GM18870 (cell line): ENCODE data around the gene ILKAP.

Experiments used
- ATAC-seq: cut with Tn5 transposase; IDR thresholded peaks from one replicate; pipeline ENCODE4 v1.9.1; 2021; ENCODE audit warnings: moderate library complexity; ENCODE audit not compliant: unreplicated experiment

Gene ILKAP

DNA sequence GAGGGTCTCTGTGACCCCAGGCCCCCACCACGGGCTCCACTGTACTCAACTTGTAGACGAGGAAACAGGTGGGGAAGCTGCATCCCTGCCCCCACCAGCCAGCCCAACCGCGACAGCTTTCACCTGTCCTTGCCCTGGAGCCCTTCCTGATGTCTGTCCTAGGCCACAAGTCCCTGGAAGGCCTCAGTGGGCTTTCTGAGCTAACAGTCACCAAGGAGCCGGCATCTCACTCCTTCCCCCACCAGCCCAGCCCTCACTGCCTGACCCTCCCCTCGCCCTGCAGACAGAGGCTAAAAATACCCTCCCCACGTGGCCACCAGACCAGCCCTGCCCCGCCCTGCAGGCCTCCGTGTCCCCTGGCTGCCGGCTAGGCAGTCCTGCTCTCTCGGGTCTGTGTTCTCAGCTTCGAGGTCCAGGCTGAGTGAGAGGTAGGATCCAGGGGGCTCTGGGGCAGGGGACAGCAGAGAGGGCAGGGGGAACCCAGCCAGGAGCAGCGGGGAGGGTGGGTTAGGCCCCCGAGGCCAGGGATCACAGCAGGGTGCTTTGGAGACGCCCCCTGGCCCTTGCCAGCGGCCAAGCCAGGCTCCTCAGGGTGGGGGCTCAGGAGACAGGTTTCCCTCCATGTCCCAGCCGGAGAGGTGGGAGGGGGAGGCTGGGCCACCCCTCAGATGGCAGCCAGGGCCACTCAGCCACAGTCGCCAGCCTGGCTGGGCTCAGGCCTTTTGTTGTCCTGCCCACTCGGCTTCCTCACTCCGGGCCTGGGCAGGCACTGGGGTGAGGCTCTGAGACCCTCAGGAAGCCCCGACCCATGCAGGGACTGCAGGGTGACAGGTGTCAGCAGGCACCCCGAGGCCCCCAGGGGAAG, 64.9 kb downstream of the ILKAP start, which contains the start of gene KLHL30:
TSS of gene KLHL30 (plus strand) at position 338 of the 865 bp plus-strand sequence. CDS start 2,087 bp downstream, outside the sequence.
- ATAC-seq = no peak

DNA sequence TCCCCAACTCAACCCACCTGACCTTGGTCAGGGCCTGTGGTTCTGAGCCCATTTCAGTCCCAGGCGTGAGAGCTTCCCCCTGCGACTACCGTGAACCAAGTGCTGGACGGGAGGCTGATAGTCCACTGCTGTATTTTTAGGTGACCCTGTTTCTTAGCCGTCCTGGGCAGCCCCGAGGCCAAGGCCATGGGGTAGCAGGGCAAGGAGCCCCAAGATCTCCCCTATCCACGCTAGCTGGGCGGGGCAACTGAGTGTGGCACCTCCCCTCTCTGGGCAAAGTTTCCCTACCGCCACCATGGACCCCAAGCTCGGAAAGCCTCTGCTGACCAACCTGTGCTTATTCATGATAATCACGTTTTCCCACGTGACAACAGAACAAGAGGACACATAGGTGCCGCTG, 65.6 kb downstream of the ILKAP start:
- no peak for ATAC-seq

DNA sequence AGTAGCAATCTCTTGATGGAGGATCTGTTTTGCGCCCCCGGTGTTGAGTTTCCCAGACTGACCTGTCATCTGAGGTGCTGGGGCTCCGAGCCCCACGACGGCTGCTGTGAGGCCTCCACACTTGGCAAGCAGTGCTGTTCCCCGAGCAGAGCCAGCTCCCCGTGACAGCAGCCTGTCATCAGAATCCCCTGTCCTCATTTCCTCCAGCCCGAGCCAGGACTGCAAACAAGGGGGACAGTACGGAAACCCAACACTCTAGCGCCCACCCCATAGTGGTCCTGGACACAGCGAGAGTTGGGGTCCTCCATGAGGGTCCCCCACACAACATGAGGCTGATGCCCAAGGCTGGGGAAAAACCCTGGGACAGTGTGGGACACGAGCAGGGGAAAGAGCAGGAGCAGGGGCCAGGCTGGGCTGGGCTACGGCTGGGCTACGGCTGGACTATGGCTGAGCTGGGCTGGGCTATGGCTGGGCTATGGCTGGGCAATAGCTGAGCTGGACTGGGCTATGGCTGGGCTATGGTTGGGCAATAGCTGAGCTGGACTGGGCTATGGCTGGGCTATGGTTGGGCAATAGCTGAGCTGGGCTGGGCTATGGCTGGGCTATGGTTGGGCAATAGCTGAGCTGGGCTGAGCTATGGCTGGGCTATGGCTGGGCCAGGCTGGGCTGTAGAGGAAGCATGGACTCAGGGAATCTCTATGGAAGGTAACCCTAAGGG, 66.5 kb downstream of the ILKAP start:
- ATAC-seq = no peak

DNA sequence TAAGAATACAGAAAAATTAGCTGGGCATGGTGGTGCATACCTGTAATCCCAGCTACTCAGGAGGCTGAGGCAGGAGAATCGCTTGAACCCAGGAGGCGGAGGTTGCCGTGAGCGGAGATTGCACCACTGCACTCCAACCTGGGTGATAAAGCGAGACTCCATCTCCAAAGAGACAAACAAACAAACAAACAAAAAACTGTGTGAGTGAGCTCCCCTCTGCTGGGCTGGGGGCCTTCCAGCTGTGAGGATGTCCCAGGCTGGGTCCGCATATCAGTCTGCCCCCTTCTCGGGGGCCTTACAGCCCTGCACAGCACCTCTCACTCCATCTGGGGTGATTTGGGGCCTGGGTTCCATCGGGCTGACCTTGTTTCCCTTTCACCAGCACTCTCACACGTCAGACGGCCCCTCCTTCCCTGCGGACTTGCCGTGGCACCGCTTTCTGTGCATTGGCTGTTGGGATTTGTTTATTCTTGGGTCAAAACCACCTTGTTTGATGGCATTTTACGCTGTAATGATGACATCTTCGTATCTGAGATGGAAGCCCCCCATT, 67.8 kb downstream of the ILKAP start:
- ATAC-seq = no peak

DNA sequence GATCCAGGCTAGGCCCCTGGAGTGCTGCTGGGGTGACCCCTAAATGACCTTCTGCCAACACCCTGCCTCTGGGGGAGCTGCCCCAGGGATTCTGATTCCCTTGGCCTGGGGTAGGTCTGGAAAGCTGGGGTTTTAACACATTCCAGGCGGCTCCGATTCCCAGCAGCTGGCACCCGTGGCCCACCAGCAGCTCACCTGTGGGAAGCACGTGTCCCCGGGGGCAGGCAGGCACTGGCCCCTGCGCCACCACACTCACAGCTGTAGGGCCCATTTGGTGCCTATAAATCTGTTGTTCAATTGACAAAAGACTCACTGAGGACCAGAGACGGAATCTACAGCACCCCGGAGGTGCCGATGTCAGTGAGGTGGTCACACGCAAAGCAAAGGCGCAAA, 69.1 kb downstream of the ILKAP start:
- ATAC-seq = no peak

DNA sequence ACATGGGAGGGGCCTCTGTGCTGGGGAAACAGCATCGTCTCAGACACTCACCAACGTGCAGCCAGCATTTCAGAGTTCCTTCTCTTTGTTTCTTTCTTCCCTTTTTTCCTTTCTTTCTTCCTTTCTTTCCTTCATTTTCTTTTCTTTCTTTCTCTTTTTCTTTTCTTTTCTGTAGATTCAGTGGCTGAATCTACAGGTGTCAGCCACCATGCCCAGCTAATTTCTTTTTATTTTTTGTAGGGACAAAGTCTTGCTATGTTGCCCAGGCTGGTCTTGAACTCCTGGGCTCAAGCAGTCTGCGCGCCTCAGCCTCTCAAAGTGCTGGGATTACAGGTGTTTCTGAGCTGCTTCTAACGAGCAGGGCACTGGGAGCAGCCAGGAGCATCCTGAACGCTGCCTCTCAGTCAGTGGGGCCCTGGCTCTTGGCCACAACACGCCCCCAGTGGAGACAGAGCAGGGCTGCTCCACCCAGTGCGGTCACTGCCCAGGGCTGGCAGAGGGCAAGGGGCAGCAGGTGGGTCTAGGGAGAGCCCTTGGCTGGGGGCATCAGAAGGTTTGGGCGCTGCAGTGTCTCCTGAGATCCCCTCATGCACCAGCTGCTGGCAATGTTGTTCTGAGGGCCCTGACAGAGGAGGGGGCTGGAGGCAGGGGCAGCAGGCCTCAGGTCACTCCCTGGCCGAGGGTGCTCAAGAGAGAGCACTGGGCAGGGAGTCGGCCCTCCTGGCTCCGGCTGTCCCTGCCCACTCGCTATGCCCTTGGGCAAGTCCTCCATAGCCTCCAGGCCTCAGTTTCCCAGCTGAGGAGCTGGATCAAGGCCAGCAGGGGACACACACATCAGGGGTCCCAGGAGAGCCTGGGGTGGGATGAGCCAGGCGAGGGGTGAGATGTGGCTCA, 69.7 kb downstream of the ILKAP start:
- no peak for ATAC-seq

DNA sequence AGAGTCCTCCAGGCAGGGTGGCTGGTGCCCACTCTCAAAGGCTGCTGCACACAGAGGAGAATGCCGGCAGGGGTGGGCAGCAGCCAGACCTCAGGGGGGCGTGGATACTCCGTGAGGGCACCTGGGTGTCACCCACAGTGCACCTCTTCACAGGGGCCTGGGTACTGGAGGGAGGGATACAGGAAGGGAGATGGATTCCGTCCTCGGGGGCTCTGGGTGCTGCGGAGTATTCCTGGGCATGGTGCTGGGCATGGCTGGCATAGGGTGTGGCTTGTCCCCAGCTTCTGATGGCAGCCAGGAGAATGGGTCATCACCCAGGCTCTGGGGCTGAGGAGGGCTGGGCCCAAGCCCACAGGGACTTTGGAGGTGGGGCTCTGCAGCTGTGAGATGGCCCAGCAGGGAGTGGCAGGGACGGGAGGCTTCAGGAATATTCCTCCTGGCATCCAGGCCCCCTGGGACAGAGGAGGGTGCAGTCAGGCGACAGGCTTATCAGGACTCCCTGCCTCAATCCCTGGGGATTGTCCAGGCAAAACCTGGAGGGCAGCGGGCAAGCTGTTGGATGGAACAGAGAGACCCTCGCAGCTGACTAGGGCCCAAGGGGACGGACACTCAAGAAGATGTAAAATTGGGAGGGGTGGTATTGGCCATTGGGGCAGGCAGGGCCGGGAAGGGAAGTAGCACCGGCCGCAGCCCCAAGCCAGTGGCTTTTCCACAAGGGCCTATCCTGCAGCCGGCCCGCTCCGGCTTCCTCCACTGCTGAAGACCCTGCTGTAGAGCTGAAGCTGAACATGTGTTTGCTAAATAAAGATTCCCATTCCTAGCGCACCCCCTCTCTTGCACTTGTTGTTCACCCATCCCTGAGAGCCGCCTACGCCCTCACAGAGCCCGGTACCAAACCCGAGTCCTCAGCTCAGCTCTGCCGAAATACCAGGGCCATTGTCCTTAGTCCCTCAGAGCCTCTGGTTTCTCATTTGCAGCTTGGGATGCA, 70.7 kb downstream of the ILKAP start:
- no peak for ATAC-seq

DNA sequence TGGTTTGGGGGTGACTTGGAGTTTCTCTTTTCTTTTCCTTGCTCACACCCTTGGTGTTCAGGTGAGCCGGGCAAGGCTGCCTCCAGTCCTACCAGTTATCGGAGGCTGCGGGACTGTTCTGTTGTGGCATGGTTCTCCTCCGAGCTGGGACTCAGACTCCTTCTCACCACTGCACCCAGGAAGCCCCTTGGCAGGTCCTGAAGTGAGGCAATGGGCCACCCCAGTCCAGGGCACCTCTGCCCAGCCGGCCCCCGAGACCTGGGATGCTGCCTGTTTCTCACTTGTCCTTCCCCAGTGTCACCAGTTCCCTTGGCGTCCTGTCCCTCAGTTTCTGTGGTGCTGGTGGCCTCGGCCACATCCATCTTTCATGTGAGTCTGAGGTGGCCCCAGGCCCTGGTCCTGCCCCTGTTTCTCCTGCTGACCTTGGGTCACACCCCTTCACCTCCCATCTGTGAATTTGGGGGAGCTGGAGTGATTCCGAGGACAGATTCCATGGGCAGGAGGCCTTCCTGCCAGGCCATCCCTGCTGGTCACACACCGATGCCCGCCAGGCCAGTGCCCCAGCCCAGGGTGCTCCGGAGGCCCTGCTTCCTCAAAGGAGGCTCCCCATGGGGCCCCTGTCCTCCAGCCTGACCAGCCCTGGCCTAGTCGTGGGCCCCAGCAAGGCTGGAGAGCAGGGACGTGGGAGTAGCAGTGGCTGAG, 71.6 kb downstream of the ILKAP start:
- ATAC-seq = no peak

DNA sequence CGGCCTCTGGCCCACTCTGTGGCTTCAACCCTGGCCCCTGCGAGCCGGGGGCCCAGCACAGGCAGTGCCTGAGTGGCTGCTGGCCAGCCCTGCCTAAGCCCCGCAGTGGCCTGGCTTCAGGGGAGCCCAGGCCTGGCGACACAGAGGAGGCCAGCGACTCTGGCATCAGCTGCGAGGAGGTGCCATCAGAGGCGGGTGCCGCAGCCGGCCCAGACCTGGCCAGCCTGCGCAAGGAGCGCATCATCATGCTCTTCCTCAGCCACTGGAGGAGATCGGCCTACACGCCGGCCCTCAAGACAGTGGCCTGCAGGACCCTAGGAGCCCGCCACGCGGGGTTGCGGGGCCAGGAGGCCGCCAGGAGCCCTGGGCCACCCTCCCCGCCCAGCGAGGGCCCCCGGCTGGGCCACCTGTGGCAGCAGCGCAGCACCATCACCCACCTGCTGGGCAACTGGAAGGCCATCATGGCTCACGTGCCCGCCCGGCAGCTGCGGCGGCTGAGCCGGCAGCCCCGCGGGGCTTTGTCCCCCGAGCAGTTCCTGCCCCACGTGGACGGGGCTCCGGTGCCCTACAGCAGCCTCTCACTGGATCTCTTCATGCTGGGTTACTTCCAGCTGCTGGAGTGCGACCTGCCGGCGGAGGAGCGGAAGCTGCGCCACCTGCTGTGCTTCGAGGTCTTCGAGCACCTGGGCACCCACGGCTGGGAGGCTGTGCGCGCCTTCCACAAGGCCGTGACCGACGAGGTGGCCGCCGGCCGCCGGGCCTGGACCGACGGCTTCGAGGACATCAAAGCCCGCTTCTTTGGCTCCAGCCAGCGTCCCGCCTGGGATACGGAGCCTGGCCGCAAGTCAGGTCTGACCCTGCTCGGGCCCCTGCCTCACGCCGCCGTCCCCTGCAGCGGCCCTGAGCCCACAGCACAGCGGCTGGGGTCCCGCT, 72.5 kb downstream of the ILKAP start:
- ATAC-seq = no peak

DNA sequence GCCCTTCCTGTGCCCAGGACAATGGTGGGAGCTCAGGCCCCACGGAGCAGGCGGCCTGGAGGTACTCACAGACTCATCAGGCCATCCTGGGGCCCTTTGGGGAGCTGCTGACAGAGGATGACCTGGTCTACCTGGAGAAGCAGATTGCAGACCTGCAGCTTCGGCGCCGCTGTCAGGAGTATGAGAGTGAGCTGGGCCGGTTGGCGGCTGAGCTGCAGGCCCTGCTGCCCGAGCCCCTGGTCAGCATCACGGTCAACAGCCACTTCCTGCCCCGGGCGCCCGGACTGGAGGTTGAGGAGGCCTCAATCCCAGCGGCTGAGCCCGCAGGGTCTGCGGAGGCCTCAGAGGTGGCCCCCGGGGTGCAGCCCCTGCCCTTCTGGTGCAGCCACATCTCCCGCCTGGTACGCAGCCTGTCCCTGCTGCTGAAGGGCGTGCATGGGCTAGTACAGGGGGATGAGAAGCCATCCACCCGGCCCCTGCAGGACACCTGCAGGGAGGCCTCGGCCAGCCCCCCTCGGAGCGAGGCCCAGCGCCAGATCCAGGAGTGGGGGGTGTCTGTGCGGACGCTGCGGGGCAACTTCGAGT, 73.3 kb downstream of the ILKAP start:
- no peak for ATAC-seq

DNA sequence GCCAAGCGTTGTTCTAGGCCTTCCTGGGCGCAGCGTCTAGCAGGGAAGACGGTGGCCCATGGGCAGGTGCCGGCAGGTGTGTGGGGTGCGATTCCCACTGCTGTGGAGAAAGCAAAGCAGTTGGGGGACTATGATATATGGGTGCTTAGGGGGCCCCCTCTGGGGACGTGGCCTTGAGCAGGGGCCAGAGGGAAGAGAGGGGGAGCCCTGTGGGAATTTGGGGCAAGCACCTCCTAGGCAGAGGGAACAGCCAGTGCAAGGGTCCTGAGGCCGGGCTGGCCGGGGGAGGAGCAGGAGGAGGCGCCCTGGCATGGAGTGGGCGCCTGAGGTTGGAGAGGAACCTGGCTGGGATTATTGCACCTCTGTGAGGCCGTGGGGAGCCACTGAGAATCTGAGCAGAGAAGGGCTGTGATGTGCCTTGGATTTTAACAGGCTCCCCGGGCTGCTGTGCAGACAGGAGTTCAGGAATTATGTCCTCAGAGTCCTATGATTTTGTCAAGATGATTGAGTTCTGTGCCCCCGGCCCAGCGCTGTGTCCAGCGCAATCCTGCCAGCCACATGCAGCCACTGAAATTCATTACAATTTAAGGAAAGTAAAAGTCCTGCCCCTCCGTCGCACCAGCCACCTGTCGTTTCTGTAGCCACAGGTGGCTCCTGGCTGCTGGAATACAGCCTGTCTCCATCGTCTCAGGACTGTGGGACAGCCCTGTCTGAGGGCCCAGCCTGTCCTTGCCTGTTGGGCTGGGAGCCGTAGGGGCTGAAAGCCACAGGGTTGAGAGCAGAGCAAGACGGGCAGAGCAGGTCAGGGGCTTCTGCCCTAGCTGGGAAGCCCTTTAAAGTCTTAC, 74.1 kb downstream of the ILKAP start:
- ATAC-seq = no peak

DNA sequence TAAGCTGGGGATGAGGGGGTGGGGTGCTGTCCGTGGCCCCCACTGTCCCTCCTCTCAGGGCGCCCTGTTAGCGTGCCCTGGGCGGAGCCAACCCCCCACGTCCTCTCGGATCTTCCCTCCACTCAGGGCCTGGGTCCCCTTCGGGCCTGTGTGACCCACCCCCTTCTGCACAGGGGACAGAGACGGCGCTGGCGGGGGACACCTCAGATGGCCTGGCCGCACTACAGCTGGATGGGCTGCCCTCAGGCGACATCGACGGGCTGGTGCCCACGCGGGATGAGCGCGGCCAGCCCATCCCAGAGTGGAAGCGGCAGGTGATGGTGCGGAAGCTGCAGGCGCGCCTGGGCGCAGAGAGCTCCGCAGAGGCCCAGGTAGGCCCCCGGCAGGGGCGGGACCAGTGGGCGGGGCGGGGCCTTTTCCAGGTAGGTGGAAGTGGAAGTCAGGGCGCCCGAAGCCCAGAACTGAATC, 74.9 kb downstream of the ILKAP start:
- no peak for ATAC-seq

DNA sequence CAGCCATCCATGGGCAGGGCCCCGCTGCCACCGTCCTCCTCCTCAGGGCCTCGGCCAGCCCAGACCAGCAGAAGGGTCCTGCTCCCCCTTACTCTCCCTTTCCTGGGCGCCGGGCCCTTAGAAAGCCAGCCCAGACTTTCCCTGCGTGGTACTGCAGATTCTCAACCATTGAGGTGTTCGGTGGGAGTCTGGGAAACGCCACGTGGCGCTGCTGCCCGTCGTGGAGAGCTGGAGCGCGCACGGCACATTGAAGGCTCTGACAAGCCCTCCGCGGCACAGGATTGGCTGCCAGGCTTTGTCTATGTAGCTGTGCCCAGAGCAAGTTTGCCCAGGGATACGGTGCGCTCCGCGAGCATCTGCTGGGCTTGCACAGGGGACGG, 75.4 kb downstream of the ILKAP start:
- ATAC-seq = no peak

DNA sequence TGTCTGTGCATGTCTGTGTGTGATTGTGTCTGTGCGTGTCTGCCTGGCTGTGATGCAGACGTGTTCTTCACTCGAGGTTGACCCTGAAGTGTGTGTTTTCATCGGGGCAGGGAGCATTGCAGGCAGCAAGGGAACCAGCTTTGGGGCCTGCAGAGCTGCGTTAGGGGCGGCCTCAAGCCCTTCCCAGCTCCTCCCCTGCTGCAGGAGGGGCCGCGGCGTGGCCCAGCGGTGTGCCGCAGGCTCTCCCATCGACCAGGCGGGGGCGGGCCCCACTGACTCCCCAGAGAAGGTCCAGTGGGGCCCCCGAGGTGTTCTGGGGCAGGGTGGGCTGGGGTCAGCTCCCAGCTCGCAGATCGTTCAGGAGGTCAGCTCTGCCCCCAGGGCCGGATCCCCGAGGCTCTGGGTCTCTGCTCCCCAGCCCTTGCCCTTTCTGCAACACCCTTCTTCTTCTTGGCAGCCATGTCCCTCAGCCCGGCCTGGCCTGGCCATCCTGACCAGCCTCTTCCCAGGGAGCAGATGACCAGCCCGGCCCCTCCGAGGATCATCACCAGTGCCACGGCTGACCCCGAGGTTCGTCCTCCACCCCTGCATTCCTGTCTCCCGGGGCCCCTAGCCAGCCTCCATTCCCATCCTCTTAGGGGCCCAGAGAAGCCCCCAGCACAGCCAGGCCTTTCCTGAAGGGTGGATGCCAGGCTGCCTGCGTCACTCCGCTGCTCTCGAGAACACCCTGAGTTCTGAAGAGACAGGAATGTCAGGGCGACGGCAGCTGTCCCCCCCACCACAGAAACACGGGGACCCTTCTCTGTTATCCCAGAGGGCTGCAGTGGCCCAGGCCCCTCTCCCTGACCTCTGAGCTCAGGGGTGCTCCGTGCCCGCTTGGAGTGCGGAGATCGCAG, 76.1 kb downstream of the ILKAP start:
- no peak for ATAC-seq

DNA sequence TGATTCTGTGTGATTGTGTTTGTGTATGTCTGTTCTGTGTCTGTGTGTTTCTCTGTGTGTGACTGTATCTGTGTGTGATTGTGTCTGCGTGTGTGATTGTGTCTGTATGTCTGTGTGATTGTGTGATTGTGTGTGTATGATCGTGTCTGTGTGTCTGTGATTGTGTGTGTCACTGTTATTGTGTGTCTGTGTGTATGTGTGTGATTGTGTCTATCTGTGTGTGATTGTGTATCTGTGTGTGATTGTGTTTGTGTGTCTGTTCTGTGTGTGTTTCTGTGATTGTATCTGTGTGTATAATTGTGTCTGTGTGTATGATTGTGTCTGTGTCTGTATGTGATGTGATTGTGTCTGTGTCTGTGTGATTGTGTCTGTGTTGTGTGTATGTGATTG, 76.7 kb downstream of the ILKAP start:
- ATAC-seq = no peak

DNA sequence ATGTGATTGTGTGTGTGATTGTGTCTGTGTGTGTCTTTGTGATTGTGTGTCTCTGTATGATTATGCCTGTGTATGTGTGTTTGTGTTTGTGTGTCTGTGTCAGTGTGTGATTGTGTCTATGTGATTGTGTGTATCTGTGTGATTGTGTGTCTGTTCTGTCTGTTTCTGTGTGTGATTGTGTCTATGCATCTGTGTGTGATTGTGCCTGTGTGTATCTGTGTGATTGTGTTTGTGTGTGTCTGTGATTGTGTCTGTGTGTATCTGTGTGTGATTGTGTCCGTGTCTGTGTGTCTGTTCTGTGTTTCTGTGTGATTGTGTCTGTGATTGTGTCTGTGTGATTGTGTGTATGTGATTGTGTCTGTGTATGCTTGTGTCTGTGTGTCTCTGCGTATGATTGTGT, 77.2 kb downstream of the ILKAP start:
- no peak for ATAC-seq
